Activated effector memory CD4-positive, alpha-beta T cell treated with anti-CD3 and anti-CD28 coated beads, Interleukin-2, amount 50 U/mL, for 16 hours (primary cell): ENCODE data around the gene TRPV6.
A peak's percentile ranks its signal among the peaks of the same experiment; 100 is the strongest.

ENCODE experiments used
- DNase-seq: peaks from one replicate; pipeline ENCODE4 v3.0.0-alpha.2; 2020

TRPV6 gene

DNA sequence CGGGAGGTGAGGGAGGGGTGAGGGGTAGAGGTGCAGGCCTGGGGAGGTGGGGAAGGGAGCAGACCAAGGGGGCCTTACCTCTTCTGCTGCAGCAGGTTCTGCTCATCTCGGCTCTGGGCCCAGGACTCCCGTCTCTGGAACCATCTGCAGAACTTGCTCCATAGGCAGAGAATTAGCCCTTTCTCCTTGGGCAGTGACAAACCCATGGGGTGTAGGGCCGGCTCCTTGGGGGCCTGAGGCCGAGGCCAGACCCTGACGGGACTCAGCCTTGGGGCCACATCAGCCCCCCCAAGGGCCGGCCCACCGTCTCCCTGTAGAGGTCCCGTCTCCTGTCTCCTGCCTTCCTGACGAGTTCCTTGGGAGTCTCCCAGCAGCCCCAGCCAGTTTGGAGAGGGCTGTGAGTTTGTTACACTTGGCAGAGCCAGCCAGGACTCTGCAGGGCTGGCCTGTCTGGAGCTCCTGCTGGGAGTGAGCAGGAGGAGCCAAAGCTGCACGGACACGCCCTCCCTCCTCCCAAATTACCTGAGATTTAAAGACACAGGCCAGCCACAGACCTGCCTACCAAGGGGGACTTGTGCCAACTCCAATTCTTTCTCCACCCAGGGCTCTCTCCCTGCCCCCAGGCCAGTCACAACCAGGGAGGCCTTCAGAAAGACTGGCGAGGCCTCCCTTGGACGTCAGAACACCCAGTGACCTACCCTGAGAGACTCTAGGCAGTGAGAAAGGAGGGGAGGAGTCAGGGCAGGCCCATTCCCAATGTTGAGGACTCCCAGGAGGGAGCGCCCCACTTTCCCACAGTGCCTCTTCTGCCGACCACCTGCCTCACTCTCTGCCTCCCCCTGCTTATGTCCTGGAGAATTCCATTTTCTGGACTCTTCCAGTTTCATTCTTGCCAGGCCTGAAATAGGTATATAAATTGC is at the start of gene TRPV6:
TSS of gene TRPV6 (minus strand) at position 435 of the 920 bp plus-strand sequence.
- DNase-seq = peak; percentile 42

DNA sequence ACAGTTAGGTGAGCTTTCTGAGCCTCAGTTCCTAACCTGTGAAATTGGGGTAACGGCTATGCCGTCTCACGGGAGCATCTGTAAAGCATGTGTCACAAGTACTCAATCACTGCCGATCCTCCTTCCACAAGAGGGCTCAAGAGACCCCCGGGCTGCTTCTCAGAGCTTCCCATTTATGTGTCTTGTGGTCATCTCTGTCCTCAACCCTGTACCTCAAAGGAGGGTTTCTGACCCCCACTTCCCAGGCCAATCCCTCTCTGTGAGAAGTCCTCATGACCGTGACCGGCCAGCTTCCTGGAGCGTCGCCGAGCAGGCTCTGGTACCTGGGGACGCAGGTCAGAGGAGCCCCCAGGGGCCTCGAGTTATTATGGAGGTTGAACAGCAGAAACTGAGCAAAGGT is 48.5 kb upstream of the TRPV6 start:
- DNase-seq = no peak

DNA sequence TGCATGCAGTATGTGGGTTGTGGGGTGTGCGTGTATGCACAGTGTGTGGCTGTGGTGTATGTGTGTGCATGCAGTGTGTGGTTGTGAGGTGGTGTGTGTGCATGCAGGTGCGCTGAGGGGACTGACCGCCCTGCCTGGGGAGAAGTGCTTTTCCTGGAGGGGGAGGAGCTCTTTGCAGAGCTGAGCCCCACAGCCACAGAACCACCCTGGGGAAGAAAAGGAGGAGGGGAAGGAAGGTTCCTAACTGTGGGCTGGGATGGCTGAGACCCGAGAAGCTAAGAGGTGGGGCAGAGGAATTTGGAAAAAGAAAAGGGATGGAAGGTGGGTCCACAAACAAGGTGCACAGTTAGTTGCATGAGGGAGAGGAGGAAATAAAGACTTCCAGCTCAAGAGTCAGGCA is 48.1 kb upstream of the TRPV6 start, which contains the start of gene TRPV5:
TSS of gene TRPV5 (minus strand) at position 123 of the 400 bp plus-strand sequence. CDS start 287 bp downstream, outside the sequence.
- no peak for DNase-seq

DNA sequence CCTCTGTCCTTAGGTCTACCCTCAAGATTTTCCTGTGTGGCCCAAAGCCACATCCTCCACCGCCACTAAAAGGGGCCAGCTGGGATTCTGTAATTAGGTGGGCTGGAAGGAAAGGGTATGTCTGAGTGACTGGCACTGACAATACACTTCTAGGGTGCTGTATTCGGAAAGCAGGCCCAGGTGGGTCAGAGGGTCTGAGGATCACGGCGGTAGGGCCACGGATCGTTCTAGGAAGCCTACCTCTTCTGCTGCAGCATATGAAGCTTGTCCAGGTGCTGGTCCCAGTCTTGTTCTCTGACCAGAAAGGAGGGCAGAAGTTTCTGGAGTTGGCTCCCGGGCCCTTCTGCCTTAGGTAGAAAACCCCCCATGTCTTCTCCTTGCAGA is 47.5 kb upstream of the TRPV6 start:
- DNase-seq = no peak

DNA sequence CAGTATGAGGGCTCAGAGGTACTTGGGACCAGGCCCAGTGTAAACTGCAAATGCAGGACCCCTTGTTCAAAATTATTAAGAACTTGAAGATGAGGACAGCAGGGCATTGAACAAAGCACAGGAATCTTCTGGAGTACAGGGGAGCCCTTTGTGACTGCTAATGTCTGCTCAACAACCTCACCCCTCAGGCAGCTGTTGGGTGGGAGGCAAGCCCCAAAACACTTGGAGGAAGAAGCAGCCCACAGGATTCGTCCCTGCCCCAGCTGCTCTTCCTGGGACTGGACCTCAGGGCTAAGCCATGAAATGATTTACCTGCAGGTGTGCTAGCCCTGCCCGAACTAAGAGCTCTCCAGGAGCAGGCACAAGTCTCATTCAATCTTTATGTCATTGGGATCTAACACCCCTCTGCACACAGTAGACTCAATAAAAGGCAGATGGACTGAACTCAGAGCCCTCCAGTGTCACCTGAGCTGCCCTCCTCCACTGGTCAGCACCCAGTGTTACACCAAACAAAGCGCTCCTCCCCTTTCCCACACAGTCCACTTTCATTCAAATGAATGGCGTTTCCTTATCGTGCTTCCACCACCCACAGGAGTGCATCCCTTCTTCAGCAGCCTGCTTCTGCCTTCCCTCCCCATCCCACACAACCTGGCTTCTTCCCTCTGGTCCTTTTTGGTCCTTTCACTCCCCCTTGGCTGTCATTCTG is 47.0 kb upstream of the TRPV6 start:
- DNase-seq = no peak

DNA sequence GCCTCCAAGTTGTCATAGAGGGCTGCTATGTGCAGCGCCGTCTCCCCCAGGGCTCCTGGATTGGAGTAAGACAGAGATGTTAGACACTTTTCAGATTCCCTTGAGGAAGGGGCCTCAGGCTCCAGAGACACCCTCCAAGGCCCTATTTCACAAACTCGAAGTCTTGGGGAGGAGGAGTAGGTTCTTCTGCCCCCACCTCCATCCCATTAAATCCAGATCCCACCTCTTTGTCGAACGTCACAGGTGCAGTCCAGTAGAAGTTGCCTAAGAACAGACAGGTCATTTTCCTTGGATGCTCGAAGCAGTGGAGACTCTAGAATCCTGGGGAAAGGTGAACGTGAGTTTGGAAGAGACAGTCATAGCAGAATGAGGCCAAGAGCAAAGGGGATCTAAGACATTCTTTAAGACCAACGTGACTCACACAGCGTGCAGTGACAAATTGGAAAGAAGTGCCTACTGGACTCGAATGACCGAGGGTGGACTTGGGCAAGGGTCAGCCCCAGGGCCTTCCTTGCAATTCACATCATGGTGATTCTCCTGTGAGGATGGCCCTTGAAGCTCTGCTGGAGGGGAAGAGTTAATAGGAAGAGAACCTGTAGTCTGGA is 44.7 kb upstream of the TRPV6 start:
- peak; percentile 42 for DNase-seq

DNA sequence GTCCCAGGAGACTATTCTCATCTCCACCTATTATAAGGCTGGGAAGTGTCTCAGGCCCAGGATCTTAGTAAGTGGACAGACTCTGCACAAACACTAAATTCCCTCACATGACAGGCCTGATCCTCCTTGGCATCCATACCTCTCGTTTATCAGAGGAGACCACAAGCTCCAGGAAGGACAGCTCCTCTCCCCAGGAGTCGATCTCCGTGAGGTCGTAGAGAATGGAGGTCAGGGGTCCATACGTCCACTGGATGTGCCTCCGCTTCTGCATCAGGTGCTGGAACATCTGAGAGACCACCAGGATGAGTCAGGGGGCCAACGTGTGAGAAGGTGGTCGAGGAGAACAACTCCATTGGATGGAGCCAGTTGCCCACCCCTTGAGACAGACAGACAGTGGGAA is 42.4 kb upstream of the TRPV6 start:
- DNase-seq = peak; percentile 12

DNA sequence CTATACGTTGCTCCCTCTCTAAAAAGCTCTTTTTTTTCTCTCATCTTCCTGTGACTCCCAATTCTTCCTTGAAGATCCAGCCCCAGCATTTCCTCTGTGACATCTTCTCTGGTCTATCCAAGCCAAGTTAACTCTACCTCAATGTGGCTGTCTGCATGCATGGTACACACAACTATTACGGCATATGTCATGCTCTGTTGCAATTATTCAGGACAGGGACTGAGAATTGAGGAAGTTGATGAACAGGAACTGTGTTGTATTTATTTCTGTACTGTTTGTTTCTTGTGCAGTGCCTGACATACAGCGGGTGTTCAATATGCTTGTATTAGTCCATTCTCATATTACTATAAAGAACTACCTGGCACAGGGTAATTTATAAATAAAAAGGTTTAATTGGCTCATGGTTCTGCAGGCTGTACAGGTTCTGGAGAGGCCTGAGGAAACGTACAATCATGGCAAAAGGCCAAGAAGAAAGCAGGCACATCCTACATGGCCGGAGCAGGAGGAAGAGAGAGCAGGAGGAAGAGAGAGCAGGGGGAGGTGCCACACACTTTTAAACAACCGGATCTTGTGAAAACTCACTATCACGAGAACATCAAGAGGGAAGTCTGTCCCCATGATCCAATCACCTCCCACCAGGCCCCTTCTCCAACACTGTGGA is 41.7 kb upstream of the TRPV6 start:
- DNase-seq = peak; percentile 13

DNA sequence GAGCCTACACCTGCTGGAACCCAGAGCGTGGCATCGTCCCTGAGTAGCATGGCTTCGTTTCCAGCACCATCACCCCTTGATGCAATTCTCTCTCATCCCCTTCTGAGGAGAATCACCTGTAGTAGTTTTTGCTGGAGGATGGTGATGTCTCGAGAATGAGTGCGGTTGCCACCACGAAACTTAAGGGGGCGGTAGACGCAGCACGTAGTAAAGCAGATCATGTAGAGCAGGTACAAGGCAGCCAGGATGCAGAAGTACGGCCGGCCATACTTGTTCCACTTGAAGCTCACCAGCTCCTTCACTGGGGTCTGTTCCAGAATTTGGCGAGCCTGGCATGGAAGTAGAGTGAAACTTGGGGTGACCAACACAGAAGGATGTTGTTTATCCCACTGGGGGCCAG is 39.9 kb upstream of the TRPV6 start:
- no peak for DNase-seq

DNA sequence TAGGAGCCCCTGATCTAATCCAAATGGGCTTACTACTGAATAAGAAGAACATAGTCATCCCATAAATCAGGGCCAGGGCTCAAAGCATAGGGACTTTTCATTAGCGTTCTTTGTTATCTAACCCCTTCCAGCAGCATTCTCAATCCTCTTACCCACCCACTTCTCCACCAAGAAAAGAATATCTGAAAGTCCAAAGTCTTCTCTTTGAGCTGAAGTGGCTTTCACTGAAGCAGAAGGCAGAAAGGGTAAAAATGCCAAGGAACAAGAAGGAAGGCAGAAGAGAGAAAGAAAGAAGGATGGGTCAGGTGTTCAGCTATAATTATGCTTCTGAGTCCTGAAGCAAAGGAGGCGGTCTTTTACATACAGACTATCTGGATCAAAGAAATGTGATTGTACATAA is 37.8 kb upstream of the TRPV6 start:
- DNase-seq = no peak

DNA sequence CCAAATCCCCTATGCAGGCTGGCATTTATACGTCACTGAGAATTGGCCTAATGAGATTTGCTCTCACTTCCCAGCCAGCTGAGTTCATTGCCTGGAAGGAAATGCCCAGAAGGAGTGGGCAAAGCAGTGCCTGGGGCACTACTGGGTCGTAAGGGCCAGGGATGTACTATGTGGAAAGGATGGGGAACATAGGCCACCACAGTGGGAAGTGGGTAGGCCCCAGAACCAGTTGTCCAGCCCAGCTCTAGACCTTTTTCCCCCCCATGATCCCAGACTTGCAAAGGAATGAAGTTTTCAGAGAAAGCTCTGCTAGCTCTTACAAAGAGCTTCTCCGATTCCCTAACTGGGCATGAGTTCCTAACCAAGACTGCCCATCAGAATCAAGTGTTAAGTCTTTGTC is 34.1 kb upstream of the TRPV6 start:
- no peak for DNase-seq

DNA sequence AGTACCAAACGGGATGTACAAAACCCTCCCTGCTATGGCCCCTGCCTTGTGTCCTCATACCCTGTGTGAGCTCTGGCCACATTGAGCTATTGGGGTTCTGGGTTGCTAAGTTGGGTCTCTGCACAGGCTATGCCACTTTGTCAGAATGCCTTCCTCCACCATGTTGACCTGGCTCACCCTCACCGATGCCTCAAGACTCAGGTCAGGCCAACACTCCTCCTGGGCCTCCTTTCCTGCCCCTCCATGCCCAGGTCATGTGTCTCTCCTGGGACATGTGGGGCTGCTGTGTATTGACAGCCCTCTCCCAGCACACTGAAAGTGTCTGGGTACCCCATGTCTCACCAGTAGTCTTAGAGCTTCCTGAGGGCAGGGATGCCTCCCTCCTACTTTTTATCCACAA is 33.4 kb upstream of the TRPV6 start:
- DNase-seq = no peak

DNA sequence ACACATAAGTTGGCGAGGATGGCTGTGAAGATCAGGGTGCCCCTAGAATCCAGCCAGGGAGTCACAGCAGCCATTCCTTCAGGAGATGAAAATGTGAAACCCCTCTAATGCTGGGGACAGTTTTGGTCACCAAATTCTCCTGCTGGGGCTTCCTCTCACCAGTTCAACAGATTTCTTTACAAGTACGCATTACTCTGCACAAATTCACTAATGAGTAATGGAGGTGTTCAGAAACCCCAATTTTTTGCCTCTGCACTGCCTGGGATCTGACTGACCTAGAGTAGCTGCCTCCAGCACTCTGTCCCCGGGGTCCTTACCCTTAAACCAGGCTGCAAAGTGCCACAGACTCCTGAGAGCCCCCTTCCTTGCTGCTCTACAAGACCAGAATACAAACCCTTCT is 31.9 kb upstream of the TRPV6 start:
- no peak for DNase-seq

DNA sequence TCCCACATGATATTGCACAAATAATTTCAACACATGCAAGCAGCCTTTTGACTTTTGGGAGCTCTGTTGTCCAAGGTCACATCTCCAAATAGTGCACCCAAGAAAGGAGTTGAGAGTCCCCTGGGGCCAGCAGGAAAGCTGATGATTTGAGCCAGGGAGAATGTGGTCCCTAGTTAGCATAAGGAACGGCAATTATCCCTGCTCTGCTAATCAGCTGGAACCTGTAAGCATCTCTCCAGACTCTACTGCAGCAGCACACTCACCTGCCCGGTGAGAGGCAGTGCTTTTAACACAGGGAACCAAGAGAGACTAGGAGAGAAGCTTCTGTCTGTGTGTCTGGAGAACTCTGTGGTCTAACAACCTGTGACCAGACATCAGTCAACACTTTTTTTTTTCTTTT is 31.0 kb upstream of the TRPV6 start:
- DNase-seq = no peak

DNA sequence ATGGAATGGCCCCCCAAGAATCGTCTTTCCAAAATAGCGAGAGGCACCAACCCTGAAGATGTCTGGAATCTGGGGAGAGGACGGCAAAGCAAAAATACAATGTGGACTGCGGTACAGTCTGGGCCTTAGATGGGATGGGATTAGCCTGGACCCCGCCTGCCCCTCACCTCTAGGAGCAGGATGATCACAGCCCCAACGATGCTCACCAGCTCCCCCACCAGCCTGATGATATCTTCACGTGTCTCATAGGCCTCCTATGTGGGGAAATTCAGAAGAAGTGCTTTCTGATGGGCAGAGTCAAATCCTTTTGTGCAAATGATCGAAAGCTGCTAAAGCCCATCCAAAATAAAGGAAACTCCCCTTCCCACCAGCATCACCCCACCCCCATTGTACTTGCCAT is 29.8 kb upstream of the TRPV6 start:
- DNase-seq = no peak

DNA sequence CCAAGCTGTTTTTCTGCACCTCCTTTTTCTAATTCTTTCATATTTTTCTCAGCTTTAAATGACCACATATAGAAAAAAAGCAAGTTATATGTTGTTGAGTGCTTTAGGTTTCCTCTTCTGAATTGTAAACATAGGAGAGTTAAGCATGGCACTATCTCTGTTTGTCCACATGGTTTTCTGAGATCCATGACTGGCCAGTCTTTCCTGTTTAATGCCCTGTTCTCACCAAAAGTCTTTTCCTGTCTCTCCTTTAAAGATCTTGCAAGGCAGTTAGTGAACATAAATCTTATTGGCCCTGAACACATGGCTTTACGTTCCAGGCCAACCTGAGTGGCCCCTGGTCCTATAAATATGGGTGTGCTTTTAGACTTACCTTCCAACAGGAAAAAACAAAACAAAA is 28.6 kb upstream of the TRPV6 start:
- DNase-seq = no peak

DNA sequence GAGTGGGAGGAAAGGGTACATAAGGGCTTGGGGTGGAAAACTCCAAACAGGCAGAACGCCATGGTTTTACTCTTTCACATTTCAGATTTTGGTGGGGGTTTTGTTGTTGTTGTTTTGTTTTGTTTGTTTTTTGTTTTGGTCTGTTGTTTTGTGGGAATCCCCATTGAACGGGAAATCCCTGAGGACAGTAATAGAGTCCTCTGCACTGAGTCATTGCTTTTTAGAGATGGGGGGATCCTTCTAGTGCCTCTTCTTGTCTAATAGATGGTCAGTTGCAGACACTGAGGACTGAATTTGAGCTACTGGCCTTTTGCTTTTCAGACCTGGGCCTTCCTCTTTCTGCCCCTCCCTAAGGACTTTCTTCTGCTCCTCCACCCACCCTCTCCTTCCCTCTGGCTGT is 28.0 kb upstream of the TRPV6 start:
- no peak for DNase-seq

DNA sequence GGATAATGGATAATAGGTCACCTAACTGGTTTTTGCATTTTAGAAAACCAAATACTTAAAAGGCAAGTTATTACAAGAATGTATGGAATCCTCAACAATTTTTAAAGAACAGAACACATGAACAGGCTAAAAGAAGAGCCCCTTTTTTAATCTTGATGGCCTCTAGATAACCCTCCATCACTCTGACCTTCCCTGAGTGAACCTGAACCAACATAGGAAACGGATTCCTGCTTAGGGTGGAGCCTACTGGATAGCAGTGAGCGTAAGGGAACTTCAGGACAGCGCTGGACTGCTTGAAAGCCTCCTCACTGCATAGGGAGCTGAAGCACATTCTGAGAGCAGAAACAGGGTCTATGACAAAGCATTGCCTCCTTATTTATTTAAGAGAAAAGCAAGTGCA is 27.5 kb upstream of the TRPV6 start:
- DNase-seq = no peak

DNA sequence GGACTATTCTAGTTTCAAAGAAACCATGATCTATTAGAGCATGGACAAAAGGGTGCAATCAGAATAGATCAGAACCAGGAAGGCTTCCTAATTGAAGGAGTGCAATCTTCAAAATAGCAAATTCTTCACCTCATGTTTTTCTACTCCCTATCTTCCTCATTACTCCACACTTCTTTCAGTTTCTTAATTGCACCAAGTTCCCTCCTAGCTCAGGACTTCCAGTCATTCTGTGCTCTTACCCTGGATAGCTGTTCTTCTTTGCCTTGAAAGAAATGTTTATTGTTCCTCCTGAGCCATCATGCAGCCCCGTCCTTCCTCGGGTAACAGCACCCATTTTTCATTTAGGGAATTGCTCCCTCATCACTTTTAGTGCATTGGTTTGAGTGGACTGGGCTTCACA is 24.9 kb upstream of the TRPV6 start:
- DNase-seq = no peak

DNA sequence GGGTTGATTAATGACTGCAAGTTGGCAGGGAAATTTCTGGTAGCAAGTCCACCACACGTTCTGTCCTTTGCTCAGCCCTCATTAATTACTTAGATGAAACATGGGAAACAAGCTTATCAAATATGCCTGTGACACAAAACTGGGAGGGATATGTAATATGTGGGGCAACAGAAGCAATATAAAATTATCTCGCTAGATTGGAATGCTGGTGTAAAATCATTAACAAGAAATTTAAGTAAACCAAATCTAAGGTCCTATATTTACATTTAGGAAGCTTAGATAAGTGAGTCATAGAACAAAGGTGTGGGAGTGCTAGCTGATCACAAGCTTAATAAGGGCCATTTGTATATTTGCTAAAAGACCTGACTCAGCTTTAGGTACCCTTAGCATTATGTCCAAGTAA is 24.5 kb upstream of the TRPV6 start:
- DNase-seq = no peak

DNA sequence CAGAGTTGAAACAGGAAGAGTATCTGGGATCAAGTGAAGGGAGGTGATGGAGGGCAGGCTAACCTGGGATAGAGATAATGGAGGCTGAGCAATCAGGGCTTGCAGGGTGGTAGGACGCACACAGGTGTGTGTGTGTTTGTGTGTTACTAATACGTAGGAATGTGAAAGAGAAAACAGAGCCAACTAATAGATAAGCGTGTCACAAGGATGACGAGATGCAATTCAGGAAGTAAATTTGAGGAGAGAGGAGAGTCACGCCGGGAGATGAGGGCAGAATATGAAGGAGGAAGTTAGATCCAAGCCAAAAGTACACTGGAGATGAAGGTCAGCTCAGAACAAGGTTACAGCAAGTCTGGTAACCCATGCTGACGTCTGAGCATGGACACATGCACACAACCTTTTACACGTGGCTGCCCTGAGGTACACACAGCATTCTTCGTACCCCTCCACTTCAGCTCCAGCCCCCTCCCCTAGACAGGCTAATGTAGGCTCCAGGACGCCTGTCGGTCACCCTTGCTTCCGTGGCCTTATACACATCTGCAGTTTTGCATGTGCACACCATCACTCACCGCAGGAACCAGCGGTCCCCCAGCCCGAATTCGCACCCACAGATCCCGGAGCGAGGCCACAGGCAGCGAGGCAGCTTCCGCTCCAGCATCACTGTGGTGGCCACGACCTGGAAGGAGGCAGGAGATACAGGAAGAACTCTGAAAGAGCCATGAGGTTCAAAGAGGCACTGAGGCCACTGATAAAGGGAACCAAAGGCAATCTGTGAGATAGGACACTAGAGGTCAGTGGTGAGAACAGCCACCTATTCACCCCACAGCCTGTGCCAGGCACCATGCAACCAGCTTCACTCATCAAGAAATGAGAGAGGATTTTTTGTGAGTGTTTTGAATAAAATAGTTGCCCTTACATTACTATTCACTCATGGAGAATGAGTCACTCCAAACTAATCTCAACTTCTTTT is 23.7 kb upstream of the TRPV6 start:
- no peak for DNase-seq

DNA sequence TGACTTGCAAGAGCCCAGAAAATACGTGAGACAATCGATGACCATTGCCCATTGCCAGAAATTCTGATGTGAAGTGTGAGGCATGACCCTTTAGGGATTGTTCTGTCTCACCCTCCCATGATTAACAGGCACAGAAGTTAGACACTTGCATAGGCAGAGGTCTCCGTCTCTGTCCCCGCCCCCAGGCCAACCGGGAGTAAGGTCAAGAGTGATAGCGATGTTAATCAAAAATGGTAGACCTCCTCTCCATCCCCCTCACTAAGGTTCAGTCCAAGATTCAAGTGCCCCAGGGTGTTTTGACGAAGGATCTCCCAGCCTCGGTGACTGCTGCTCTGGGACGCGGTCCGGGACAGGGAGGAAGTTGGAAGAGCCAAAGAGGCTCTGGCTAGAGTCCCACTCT is 22.7 kb upstream of the TRPV6 start:
- DNase-seq = no peak
